ENCODE results near the gene SHMT1. TPM values are rescaled to one million over a fixed set of nuclear protein-coding genes. Genes with fewer than 3 reads are reported as not detected.

Gene SHMT1
- total and polyA plus RNA-seq, 2 of the 4 experiments (the other 2 are of a cell fraction): 7.5 to 8.1 TPM

DNA sequence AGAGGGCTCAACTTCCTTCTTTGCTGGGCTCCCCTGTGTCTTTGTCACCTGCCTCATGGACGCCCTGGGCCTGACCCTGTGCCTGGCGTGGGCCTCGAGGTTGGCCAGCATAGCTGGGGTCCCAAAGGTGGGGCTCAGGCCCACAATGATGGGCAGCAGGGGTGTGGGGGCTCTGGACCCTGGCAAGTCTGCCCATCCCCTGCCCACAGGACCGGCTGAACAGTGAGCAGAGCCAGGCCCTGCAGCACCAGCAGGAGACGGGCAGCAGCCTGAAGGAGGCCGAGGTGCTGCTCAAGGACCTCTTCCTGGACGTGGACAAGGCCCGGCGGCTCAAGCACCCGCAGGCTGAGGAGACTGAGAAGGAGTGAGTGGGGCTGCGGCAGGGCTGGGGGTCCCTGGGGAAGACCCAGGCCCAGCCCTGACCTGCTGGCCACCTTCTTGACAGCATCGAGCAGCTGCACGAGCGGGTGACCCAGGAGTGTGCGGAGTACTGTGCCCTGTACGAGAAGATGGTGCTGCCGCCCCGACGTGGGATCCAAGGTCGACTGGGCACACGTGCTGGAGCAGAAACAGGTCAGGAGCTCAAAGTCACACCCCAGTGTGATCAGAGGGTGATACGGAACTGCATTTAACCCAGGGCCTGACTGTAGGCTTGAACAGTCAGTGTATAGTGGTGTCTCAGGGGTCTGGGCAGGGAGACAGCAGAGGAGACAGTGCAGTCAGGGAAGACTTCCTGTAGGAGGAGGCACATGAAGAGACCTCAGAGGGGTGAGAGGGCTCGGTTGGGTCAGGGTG is 18.0 kb upstream of the SHMT1 start:
- Histone ChIP-seq H3K27me3 (ENCODE audit: control insufficient read depth, insufficient read depth, low read length) (peaks cover 28% of the 10 kb centered on the region), H3K79me1 (ENCODE audit: low read depth in 1 of 2, low read length in 2 of 2) (no peaks in the 10 kb centered on the region), H2AFZ (replicated peaks; ENCODE audit: low read length, poor library complexity) (no peak overlapping the region), H3K27ac (ENCODE audit: insufficient read depth, low read length) (no peak overlapping the region), H2BK20ac (ENCODE audit: low read depth, low read length) (no peak overlapping the region), H3K23ac (ENCODE audit: low read depth, low read length) (no peak overlapping the region), H4K20me1 (ENCODE audit: insufficient read depth, low read length) (no peaks in the 10 kb centered on the region), H3K9me3 (ENCODE audit: control insufficient read depth, insufficient read depth, low read length) (no peaks in the 10 kb centered on the region), H3K56ac (ENCODE audit: extremely low read depth, insufficient read depth, low read length) (no peak overlapping the region), H3K36me3 (ENCODE audit: control insufficient read depth, insufficient read depth, low read length) (no peaks in the 10 kb centered on the region), H3K18ac (ENCODE audit: low read depth, low read length) (no peak overlapping the region), H2BK5ac (ENCODE audit: low read depth, low read length, poor library complexity, severe bottlenecking) (no peak overlapping the region), H3K4ac (ENCODE audit: low read depth, low read length) (no peak overlapping the region), H4K91ac (ENCODE audit: insufficient read depth, low read depth, low read length) (no peak overlapping the region), H3K9ac (ENCODE audit: low read depth, low read length) (no peak overlapping the region), H2BK120ac (ENCODE audit: low read depth, low read length) (no peak overlapping the region), H3K4me2 (ENCODE audit: low read depth, low read length) (no peak overlapping the region), H3K9me1 (ENCODE audit: insufficient read depth, low read length) (no peaks in the 10 kb centered on the region), H2AK5ac (ENCODE audit: low read depth, low read length) (no peak overlapping the region), H4K8ac (ENCODE audit: low read depth in 2 of 2, low read length in 2 of 2) (no peak overlapping the region), H4K5ac (ENCODE audit: low read depth, low read length) (no peak overlapping the region), H3K14ac (replicated peaks; ENCODE audit: low read depth, low read length) (no peak overlapping the region), H2BK15ac (ENCODE audit: low read depth, low read length) (no peak overlapping the region), H3K4me1 (ENCODE audit: control insufficient read depth, insufficient read depth, low read length) (no peaks in the 10 kb centered on the region), H3K4me3 (ENCODE audit: insufficient read depth, low read depth, low read length) (no peak overlapping the region), H2AK9ac (replicated peaks; ENCODE audit: low read depth, low read length, poor library complexity) (no peak overlapping the region)
- ATAC-seq (ENCODE audit: low read depth) (no peak), DNase-seq (no peak)
- intact Hi-C loops (cut with micrococcal nuclease) (no loop called here), dilution Hi-C loops (cut with HindIII; ENCODE audit: low sequenced_read_pairs, unreplicated experiment) (no loop called here), in situ Hi-C loops (cut with MboI; ENCODE audit: low sequenced_read_pairs) (no loop called here)
- POLR2A ChIA-PET (ENCODE audit: unreplicated experiment): no interaction called here
- WGBS, 2 experiments (ENCODE audit: extremely low coverage in 2 of 2, insufficient read length in 1 of 2): 72% methylated on average over 13 of the region's 23 CpGs; no CpG with 5 or more reads in 1 of the 2 experiments
- TF ChIP-seq, protein P1, sequence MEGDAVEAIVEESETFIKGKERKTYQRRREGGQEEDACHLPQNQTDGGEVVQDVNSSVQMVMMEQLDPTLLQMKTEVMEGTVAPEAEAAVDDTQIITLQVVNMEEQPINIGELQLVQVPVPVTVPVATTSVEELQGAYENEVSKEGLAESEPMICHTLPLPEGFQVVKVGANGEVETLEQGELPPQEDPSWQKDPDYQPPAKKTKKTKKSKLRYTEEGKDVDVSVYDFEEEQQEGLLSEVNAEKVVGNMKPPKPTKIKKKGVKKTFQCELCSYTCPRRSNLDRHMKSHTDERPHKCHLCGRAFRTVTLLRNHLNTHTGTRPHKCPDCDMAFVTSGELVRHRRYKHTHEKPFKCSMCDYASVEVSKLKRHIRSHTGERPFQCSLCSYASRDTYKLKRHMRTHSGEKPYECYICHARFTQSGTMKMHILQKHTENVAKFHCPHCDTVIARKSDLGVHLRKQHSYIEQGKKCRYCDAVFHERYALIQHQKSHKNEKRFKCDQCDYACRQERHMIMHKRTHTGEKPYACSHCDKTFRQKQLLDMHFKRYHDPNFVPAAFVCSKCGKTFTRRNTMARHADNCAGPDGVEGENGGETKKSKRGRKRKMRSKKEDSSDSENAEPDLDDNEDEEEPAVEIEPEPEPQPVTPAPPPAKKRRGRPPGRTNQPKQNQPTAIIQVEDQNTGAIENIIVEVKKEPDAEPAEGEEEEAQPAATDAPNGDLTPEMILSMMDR (conservative IDR thresholded peaks at IDR 0.05; ENCODE audit: low read depth, low read length): no peak
- TF ChIP-seq CHD1 (IDR thresholded peaks at IDR 0.05; ENCODE audit: low read depth, low read length): no peak
- no peak for TF ChIP-seq BHLHE40 (IDR thresholded peaks at IDR 0.05; ENCODE audit: low read depth, low read length)
- no peak for TF ChIP-seq USF2 (IDR thresholded peaks at IDR 0.05; ENCODE audit: low read depth, low read length)
- BruUV-seq (replicated peaks): no TSS peak
- CTCF ChIA-PET: no interaction called here

Data from IMR-90 (cell line).